Measurements from ENCODE around the gene ADD2.

ADD2 gene

GRCh38 chr2:70719231-70719630 lies 48.8 kb downstream of the ADD2 start:
- no peak for TF ChIP-seq ZFX (IDR thresholded peaks at IDR 0.05; ENCODE audit: borderline replicate concordance)
- no peak for TF ChIP-seq CTCF (IDR thresholded peaks at IDR 0.05)
- H3K27ac ChIP-seq: no peak overlapping the region

- no peak overlapping the region for H3K27ac ChIP-seq
- TF ChIP-seq ZFX (IDR thresholded peaks at IDR 0.05; ENCODE audit: borderline replicate concordance): no peak
- no peak for TF ChIP-seq CTCF (IDR thresholded peaks at IDR 0.05)
Observed at GRCh38 chr2:70718736-70719135, 49.3 kb downstream of the ADD2 start.

- no peak overlapping the region for H3K27ac ChIP-seq
- TF ChIP-seq ZFX (IDR thresholded peaks at IDR 0.05; ENCODE audit: borderline replicate concordance): no peak
- no peak for TF ChIP-seq CTCF (IDR thresholded peaks at IDR 0.05)
Observed at GRCh38 chr2:70718241-70718640, 49.8 kb downstream of the ADD2 start.

GRCh38 chr2:70717431-70718038 lies 50.5 kb downstream of the ADD2 start:
- no peak overlapping the region for H3K27ac ChIP-seq
- TF ChIP-seq CTCF (IDR thresholded peaks at IDR 0.05): no peak
- TF ChIP-seq ZFX (IDR thresholded peaks at IDR 0.05; ENCODE audit: borderline replicate concordance): no peak

- no peak for TF ChIP-seq ZFX (IDR thresholded peaks at IDR 0.05; ENCODE audit: borderline replicate concordance)
- TF ChIP-seq CTCF (IDR thresholded peaks at IDR 0.05): no peak
- H3K27ac ChIP-seq: no peak overlapping the region
Observed at GRCh38 chr2:70716951-70717350, 51.0 kb downstream of the ADD2 start.

GRCh38 chr2:70716131-70716743 lies 51.8 kb downstream of the ADD2 start:
- no peak overlapping the region for H3K27ac ChIP-seq
- no peak for TF ChIP-seq ZFX (IDR thresholded peaks at IDR 0.05; ENCODE audit: borderline replicate concordance)
- no peak for TF ChIP-seq CTCF (IDR thresholded peaks at IDR 0.05)
